Tibial nerve (tissue), 4 donors: Measurements from ENCODE around the gene QKI.

Experiments used
- CTCF ChIP-seq, 5 experiments: fragments of 200-600 bp in 3 of 5; fragments of 450-650 bp in 2 of 5; sonication (generic) in 3 of 5; IDR thresholded peaks; one replicate each; pipeline ENCODE4 v1.5.1; 2016 to 2019; ENCODE audit warnings: antibody characterized with exemption in 5 of 5, mild to moderate bottlenecking in 3 of 5, moderate library complexity in 2 of 5
- EP300 ChIP-seq, 2 donors: sonication (generic); formaldehyde crosslinking; IDR thresholded peaks; one replicate each; pipeline ENCODE4 v1.6.1; 2017; ENCODE audit warnings: antibody characterized with exemption in 2 of 2, mild to moderate bottlenecking in 1 of 2
- POLR2A ChIP-seq, 2 donors: fragments of 450-650 bp; IDR thresholded peaks; one replicate each; pipeline ENCODE4 v1.6.1; 2017; ENCODE audit warnings: antibody characterized with exemption in 2 of 2, mild to moderate bottlenecking in 2 of 2, moderate library complexity in 2 of 2

- TF ChIP-seq CTCF (IDR thresholded peaks at IDR 0.05) (no peak), POLR2A (IDR thresholded peaks at IDR 0.05) (no peak), EP300 (IDR thresholded peaks at IDR 0.05) (no peak)
Measured at GRCh38 chr6:163428373-163428772, 13.9 kb downstream of the QKI start.
